SK-N-DZ (cell line): ENCODE data around the gene POFUT2.

Experiments used
- DNase-seq: peaks from one replicate; pipeline ENCODE4 v3.0.0-alpha.2; 2015; ENCODE audit warnings: low spot score

The POFUT2 gene

DNA sequence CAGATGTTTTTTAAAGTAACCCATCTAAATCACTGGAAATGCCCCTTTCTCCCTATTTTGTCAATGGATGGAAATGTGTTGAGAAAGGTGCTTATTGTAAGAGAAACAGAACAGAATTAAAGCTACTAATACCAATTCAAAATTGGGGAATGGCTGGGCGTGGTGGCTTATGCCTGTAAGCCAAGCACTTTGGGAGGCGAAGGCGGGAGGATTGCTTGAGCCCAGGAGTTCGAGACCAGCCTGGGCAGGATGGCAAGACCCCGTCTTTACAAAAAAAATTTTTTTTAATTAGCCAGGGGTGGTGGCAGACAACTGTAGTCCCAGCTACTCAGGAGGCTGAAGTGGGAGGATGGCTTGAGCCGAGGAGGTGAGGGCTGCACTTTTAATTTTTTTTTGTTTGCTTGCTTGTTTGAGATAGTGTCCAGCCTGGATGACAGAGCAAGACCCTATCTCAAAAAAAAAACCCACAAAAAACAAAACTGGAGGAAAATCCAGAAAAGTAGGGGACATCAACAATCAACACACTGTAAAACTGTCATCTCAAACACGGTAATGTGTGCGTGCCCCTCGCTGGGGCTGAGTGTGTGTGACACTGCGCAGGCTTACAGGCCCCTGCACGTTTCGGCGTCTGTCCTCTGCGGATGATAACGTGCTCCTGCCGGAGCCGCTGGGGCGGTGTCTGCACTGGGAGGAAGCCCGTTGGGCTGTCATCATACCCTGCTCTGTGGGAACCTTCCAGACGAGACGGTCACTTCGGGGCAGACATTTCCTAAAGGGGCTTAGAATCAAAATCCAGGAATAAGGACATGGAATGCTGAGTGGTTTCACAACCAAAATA, 11.6 kb upstream of the POFUT2 start:
- DNase-seq: no peak

DNA sequence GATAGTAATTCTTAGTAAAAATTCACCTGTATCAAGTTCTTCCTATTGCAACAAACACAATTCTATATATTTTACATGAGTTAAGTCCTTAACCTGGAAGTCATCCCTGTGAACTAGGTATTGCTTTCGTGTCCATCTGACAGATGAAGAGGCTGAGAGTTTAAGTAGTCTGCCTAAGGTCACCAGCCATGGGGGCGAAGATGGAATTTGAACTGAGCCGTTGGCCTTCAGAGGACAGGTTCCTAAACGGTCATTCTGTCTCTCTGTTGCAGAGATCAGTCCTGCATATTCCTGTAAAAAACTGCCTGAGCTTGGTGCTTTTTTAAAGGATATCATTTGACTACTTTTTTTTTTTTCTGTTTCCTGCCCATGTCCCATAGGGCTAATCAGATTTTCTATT, 10.2 kb upstream of the POFUT2 start:
- no peak for DNase-seq

DNA sequence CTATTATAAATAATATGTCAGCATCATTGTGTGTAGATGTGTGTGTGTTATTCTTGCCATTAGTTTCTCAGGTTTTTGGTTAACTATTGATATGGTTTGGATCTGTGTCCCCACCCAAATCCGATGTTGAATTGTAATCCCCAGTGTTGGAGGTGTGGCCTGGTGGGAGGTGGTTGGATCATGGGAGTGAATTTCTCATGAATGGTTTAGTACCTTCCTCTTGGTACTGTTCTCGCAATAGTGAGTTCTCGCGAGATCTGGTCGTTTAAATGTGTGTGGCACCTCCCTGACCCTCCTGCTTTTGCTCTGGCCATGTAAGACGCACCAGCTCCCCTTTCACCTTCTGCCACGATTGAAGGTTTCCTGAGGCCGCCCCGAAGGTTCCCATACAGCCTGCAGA, 9.6 kb upstream of the POFUT2 start:
- no peak for DNase-seq

DNA sequence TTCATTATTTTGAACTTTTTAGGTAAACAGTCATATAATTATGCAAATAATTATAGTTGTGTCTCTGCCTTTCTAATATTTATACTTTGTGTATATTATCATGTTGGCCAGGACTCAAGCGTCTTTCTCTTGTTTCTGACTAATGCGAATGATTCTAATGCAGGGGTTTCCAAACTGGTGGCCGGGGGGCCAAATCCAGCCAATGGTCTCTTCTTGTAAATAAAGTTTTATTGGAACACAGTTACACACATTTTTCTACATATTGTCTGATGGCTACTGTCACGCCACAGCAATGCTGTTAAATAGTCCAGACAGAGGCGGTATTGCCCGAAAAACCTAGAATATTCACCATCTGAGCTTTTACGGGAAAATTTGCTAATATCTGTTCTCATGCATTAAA, 8.9 kb upstream of the POFUT2 start:
- no peak for DNase-seq

DNA sequence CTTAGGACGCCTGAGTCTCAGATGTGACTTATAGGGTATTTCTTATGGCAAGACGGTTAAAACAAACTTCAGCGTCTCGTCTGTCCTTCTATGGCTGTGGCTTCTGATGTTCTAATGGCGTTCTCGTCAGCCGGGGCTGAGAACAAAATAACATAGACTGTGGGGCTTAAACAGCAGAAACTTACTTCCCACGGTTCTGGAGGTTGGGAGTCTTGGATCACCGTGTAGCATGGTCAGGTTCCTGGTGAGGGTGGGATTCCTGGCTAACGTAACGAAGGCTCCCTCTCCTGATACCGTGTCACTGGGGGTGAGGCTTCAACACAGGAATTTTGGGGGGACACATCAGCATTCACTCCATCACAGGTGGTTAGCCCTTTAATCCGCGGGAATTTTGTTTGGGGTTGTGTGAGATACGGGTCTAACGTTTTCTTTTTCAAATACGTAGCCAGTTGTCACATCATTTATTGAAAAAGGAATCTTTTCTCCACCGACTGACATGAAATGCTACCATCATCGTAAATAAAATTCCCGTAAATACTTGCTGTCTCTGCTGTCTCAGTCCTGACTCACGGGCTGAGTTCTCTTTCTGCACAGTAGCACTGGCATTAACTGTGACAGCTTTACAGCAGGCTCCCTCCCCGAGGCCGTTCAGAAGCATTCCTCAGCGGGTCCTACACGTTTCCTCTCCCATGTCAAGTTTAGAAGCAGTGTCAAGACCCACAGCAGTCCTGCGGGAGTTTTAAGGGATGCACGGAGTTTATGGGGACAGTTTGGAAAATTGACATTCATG, 8.1 kb upstream of the POFUT2 start:
- no peak for DNase-seq

DNA sequence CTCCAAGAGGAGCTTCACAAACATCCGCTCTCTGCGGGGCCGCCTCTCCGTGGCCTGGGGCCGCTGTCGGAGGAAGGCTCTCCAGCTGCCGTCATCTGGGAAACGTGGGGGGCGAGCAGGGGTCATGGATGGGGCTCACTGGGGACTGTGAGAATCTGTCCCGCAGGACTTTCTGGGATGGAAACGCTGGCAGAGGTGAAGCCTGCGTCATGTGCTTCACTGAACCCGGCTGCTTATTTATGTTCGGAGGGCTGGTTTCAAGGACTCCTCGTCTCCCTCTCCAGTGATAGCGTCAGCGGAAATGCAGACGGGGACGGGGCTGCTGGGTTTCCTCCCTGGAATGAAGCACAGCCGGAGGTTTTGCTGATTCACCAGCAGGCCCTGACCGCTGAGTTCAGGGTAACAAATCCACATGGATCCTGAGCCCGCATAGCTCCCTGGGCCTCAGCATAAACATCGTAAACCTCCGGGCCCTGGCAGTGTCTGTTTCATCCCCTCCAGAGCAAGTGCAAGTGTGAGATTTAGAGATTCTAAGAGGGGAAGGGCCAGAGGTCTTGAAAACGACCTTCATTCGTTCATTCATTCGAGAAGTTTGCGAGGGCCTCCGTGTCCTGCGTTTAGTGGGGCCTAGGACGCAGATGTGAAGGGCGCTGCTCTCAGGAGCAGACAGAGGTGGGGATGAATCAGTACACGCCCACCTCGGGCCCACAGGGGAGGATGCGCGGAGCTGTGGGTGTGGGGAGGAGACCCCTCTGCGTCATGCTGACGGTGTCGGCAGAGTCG, 7.0 kb upstream of the POFUT2 start:
- DNase-seq: peak; percentile 41

DNA sequence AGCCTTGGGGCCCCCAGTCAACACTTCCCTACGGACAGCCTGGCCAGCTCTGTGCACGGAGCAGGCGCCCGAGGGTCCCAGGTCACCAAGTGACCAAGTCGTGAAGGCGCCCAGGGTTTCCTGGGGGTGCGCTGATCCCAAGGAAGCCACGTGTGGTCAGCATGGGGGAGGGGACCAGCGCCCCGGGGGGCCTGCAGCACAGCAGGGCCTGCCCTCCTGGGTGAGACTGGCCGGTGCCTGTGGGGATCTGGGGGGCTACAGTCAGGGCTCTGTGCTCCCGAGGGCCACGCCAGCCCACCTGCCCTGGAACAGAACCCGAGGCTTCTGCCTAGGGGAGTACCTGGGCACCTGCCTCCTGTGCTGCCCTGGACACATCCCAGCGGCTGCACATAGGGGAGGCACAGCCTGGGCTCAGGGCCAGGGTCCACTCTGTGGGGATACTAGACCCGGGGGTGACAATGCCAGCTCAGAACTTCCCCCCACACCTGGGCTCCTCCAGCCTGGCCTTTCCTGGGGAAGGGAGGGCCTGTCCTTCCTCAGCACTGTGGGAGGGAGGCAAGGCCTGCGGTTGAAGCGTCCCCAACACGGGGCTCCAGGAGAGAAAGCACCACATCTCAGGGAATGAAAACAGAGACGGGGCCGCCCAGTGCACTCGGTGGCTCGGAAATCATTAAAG, 6.2 kb upstream of the POFUT2 start:
- DNase-seq: no peak

DNA sequence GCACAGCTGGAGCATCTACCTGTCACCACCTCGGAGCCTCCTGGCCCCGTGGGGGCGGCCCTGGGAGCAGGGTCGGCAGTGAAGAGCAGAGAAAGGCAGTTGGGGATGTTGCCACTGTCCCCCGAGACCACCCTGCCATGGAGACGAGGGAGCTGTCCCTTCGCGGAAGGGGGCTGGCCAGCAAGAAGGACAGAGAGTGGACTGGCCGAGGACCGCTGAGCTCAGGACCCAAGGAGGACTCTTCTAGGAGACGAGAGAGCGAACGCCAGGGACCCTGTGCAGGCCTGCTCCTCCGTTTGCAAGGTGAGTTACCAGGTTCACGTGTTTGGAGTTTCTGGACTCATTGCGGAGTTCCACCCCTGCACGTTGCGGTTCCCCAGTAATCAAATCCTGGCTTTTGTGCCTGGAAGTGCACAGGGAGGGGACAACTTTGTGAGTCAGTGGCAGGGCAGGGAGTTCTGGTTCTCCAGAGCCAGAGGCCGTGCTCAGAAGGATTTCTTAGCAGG, 5.6 kb upstream of the POFUT2 start:
- DNase-seq: no peak

DNA sequence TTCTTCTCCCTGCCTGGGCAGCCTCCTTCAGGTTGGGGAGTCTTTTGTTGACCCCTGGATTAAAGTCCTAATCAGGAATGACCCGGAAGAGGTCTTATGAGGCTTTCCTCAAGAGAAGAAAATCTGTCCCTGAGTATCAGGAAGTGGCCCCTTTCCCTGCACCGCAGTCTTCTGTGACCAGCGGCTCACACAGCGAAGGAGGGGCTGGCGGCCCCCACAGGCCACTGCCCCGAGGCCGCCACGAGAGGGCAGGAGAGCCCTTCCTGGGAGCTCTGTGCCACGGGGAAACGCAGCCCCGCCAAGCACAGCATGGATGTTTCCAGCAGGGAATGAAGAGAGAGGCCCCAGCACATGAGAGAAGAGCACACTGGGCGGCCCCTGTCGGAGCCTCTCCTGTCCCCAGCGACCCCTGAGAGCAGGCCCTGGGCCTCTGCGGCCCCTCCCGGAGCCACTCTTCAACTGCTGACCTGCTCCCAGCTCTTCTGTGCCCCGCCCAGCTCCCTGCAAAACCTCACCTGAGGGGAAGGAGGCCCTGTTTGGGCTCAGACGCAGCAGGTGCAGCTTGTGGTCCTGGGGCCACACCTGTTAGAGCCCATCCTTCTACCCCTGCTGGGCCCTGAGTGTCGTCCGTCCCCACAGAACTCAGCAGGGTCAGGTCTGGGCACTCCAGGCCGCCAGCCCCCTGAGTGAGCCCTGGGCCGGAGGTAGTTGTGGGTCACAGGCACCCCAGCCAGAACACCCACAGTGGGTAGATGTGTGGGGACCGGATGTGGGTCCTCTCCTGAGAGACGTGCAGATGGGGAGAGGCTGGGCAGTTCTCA, 4.9 kb upstream of the POFUT2 start:
- peak; percentile 76 for DNase-seq

DNA sequence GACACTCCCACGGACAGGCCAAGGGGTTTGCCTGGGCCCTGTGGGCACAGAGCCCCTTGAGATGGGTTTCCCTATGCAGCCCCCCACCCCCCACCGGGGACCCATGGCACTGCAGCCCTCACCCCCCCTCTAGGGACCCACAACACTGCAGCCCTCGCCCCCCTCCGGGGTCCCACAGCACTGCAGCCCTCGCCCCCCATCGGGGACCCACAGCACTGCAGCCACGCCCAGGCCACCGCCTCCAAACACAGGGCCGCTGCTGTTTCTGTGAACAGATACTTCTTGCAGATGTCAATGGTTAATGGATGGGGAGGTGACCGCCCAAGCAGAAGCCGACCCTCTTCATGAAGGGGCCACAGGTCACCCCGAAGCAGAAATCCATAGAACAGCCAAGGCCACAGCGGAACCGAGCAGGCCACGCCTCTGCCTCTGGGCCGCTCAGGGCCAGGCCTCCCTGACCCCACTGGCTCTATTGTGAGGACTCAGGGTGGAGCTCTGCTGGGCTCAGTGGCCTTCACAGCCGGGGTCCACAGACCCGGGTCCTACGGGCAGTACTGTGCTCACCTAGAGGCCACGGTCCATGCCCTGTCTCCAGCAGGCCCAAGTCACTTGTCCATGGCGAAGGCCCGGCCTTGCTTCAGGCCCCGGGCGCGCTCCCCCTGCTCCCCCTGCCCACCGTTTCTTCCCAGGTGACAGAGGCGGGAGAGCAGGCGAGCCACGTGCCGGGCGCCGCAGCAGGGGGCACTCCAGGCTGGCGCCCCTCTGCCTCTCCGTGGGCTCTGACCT, 4.1 kb upstream of the POFUT2 start:
- no peak for DNase-seq

DNA sequence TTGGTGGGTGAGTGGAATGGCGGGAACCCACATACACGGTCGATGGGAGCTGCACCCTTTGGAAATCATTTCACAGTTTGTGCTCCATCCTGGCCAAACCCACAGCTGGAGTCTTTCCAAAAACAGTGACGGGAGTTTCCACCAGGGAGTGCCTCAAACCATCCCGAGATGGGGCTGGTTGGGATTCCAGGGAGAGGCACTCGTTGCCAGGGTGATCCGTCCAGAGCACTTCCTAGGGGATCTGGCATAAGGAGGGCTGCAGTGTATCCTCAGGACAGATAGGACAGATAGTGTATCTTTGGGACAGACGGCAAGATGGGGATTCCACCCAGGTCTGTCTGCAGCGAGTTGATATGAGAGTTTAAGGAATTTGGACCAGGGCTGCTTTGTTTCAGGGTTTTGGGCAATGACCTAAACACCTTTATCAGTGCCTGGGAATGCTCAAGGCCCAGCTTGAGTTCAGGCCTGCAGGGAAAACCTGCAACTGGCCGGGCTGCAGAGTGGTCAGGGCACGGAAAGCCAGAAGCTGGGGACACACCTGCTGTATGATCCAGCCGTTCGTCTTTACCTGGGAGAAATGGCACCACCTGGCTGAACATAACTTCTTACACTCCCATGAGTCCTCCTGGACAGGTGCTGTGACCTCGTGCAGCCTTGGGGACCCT, 3.4 kb upstream of the POFUT2 start:
- no peak for DNase-seq

DNA sequence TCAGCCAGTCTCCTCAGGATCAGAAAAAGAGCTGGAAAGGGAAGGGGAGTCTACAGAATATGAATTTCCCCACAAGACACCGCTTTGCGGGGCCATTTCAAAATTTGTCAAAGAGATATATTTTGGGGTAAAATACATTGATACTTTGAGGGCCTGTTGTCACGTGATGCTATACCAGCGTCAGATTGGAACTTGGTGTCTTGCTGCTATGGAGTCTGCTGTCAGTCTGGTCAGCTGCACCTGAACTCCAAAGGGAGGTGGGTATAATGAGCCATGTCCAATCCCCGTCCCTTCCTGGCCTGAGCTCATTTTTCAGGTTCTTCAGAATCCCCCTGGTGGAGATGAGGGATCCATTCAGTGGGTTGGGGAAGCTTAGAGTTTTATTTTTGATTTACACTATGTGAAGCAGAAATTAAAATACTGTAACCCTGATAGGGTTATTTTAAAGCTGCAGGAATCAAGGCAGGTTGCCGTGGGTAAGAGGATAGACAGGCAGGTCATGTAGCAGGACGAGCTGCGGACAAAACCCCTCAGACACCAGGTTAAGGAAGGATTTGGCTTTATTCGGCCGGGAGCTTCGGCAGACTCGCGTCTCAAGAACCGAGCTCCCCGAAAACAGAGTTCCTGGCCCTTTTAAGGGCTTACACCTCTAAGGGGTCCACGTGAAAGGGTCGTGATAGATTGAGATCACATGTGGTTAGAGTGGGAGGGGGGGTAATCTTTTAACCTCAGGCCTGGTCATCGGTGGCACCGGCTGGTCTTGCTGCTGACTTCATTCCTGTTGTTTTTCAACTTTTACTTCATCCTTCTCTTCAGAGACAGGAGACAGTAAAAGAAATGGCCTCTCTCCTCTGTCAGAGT, 2.2 kb upstream of the POFUT2 start:
- DNase-seq: no peak

DNA sequence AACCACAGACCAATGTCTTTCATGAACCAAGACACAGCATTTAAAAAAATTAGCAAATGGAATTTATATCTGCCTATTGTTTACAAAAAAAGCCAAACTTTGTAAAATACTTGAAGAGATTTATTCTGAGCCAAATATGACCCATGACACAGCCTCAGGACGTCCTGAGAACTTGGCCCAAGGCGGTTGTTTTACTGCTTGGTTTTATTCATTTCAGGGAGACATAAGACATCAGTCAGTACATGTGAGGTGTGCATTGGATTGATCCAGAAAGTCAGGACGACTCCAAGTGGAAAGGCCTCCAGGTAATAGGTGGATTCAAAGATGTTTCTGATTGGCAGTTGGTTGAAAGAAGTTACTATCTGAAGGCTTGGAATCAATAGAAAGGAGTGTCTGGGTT, 1.4 kb upstream of the POFUT2 start:
- DNase-seq: no peak

DNA sequence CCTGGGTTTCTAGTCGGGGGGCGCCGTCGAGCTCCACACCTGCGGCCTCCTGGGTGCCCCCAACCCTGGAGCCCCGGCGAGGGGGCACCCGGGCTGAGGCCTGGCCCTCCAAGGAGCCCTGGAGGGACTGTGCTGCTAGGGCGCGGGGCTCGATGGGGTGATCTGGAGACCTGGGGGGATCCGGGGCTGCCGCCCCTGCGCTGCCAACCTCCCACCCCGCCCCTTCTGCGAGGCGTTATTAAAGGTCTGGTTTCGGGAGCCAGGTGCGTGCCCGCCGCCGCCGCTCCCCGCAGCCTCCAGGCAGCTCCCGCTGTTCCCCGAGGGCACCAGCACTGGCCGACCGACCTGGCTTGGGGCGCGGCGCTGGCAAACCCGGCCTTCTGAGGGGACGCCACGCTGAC, 746 bp upstream of the POFUT2 start:
- no peak for DNase-seq

DNA sequence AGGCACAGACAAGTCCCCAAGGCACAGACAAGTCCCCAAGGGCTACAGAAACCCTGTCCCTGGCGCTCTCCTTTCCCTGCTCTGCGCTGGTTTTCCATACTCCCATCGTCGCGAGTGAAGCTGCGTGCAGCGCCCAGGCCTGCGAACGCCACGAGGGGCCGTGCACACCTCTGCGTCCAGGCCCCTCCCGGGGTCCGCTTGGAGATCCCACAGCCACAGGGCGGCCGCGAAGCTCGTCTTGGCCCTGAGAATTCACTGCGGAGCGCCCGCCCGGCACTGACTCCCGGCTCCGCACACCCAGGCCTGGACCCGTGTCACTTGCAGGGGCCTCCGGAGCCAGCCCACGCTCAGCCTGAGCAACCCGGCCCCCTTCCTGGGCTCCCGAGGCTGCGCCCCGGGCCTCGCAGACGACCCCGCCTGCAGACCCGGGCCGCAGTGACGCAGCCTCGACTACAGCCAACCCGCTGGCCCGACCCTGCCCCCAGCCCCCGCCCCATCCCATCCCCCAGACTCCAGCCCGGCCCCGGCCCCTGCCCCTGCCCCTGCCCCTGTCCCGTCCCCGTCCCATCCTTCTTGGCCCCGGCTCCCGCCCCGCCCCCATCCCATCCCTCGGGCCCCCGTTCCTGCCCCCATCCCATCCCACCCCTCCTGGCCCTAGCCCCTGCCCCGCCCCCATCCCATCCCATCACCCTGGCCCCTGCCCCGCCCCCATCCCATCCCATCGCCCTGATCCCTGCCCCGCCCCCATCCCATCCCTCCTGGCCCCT, 841 bp downstream of the POFUT2 start:
- peak; percentile 43 for DNase-seq

DNA sequence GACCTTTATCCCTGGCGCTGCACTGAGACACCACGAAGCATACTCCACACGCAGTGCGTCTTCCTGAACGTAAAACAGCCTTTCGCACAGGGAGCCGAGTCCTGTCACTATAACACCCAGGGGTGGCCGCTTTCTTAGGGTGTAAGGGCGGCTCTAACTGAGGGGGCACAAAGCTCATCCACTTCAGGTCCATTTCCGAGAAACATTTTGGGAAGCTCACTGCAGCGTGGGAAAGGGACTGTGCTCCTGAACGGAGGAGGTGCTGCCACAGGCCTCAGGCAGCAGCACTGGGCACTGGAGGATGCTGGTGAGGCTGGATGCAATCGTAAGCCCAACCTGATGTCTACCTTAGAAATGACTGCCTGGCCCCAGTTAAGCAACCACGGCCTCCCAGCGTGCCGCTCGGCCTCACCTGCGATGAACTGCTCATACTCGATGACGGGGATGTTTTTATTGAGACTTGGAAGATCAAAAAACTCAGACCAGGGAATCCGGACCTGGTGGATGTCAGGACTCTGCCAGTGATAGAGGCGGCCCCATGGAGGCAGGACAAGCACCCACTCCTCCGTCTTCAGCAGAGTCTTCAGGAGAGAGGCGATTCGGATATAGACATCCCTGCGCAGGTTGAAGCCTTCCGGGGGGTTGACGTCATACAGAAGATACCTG, 2.3 kb downstream of the POFUT2 start:
- DNase-seq: no peak

DNA sequence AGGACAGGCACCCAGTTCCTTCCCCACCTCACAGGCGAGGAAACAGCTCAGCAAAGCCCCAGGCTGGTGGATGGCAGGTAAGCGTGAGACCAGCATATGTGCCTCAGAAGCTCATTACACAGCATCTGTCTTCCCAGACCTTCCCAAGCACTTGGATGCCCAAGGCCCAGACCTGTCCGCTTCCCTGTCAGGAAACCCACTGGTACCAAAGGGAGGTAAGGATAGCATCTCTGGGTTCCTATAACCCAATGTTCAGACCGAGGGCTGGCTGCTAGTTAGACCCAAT, 3.3 kb downstream of the POFUT2 start:
- DNase-seq: no peak
